HT1080 (cell line): ENCODE results near the gene P4HA2. TPM values are rescaled to one million over a fixed set of nuclear protein-coding genes. Genes with fewer than 3 reads are reported as not detected.

Experiments
- DNase-seq: peaks from one replicate; pipeline ENCODE4 v3.0.0-alpha.2; 2015; ENCODE audit warnings: low read depth
- total RNA-seq: library from RNA; depleted of rRNA; stranded (reverse); fragments of >200 nt; shearing (Covaris generic); gene quantifications from 2 replicates; pipeline ENCODE4 v1.2.3, GENCODE V29; 2014

Gene P4HA2
- total RNA-seq, 1 experiment from 2014 or later, result 19.6 TPM

DNA sequence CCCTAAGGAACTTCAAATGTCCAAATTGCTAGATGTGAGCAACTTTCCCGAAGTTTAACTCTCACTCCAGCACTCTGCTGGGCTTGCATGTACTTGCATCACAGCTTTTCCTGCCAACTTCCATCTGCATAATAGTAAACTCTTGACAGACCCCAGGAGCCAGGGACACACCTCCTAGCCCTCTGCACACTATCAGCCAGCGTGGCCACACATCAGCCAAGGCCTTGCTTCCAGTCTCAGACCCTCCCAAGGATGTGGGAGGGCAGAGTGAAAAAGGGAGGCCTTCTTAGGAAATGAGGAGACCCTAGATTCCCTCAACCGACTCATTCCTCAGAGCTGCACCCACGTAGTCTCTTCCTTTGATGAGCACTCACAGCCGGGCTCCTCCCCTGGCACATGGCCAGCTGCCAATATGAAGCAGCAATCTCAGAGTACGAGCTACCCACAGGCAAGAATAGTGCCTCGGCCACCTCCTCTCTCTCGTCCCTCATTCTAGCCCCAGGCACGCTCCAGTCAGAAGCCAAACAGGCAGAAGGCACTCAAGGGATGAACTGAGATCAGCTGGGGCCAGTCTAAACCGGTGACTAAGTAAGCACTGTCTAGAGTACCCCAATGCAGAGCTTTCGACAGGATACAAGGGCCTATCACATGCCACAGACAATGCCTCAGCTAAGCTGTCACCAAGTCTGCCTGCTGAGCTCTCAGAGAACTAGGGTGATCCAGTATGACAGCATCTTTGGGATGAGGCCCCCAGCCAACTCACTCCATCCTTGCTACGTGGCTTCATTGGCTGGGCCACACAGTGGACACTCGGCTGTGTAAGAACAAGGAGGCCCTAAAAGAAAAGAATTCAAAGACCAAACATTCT, 2.3 kb downstream of the P4HA2 start:
- peak; percentile 60 for DNase-seq

GRCh38 chr5:132224716-132225115, 2.9 kb downstream of the P4HA2 start:
- no peak for DNase-seq

DNA sequence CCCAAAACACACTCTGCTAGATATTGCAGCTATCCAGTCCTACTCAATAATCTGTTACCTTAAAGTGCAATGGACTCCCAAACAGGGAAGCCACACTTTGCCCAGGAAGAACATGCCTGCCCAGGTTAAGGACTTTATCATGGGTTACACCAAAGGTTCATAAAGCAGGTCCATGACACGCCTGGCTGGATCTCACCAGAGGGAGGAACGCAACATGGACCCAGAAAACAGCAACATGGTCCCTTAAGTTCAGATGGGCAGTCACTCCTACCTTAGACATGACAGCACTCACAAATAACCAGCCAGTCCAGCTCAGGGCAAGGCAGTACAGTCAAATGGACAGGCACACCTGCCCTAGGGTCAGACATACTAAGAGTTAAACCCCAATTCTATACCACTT, 3.8 kb downstream of the P4HA2 start:
- DNase-seq, result no peak

GRCh38 chr5:132222649-132223038, 5.0 kb downstream of the P4HA2 start:
- no peak for DNase-seq

DNA sequence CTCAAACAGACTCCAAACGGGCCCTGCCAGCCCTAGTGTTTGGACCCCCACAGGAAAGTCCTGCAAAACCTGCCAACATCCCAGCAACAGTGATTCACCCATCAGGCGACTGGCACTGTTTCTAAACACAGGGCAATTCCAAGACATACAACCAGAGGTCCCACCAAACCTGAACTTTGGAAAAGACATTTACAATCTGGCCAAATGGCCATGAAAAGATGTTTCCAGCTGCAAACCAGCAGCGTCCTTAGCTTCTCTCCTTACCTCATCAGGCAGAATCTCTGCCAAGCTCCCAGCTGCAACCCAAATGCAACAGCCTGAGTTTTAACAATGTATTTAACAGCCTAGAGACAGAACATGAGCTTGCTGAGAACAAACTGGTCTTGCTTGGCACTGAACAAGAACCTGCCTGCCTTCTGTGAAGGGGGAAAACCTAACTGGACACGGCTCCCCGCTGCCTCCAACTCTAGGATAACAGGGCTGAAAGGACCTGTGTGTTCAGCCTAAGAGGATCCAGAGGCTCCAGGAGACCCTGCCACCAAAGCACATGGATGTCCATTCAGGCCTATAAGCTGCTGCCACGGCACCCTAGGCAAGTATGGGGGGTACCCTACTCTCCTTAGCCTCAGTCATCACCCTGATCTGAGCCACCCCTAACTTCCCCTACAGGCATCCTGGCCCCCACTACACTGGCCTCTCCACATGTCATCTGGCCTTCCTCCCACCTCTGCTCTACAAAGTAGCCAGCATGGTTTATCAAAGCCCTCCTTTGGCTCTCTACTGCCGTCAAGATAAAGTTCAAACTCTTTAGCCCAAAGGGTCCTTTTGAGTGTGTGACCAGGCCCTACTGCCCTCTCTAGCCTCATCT, 5.6 kb downstream of the P4HA2 start:
- DNase-seq, result peak; percentile 36

DNA sequence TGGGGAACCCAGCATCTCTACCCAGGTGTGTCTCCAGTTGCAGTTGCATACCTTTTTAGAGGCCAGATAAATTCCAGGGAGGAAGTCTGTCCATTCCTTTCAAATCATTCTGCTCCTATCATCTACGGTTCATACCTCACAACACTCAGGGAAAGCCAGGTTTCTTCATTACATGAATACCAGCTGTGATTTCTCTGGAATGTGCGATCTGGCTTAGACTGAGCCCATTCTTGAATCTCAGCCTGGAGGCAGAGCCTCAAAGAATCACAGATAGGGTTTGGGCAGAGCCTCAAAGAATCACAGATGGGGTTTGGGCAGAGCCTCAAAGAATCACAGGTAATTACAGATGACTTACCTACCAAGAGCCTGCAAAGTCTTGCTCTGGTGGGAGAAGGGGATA, 7.2 kb downstream of the P4HA2 start:
- no peak for DNase-seq

DNA sequence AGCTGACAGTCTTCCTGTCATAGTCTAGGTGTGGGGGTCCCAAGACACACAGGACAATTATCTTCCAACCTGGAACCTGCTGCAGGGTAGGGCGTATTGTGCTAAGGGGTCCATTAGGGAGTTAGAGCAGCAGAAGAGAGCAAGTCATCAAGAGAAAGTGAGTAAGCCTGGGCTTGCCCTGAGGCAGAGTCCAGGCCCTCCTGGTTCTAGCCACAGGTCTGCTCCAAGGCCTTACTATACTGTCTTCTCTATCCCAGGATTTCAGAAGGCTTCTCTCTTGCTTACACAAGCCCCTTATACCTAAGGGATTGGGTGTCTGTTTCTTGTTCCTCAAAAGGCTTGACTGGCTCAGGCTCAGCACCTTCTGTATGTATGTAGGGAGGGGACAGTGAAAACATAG, 7.7 kb downstream of the P4HA2 start:
- DNase-seq, result no peak

- DNase-seq, result no peak
These were observed 8.2 kb downstream of the P4HA2 start for GRCh38 chr5:132219289-132219970.

GRCh38 chr5:132218321-132218720, 9.3 kb downstream of the P4HA2 start:
- no peak for DNase-seq

- DNase-seq, result peak; percentile 98
These were observed 12.3 kb downstream of the P4HA2 start for GRCh38 chr5:132215329-132215728.

- DNase-seq, result no peak
These were observed 13.2 kb downstream of the P4HA2 start for GRCh38 chr5:132214491-132214890.

DNA sequence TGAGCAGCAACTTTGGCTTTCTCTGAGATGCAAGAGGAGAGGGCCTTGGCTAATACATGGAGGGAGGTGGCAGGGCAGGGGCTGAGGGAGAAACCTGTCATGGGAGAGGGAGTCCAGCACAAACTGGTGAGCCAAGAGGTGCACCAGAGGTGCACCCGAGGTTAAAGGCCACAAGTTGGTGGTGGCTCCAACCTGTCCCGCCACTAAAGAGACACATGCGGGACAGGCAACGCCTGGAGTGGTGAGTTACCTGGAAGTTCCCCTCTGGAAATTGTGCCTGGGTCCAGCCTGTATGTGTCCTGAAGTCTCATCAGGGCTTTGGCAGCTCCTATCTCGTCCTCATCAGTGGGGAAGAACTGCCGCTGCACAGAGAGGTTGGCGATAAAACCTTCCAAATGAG, 14.0 kb downstream of the P4HA2 start:
- DNase-seq, result no peak

DNA sequence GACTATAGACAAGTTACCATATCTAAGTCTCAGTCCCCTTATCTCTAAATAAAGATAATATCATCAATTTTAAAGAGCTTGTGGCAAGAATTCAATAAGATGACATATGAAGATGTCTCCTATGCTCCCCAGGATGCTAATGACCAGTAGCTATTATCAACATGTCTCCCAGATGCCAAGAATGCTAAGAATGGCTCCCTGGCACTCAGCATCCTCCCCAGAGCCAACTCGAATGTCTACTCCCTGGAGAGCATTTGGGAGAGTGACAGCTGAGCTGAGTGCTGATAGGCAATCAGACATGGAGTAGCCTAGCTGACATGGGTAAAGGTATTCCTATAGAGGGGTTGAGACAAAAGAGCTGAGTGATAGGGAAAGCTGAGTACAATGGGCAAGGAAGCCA, 15.9 kb downstream of the P4HA2 start:
- DNase-seq, result no peak

DNA sequence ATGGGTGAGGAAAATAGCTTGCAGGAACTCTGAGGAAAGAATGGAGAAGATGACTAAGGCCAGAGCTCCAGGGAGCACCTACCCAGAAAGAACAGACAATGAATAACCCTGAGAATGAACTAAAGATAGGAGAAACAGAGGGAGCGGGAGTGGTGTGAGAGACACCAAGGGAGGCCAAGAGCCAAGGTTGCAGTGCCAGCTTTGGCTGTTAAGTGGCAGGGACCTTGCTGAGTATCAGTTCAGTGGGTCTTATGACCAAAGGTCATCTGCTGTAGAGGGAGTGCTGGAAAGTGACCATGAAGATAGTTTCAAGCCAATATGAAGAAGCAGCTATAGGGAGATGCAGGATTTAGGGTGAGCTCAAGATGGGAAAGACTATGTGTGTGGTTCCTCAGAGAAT, 16.7 kb downstream of the P4HA2 start:
- no peak for DNase-seq

- DNase-seq, result no peak
These were observed 17.6 kb downstream of the P4HA2 start for GRCh38 chr5:132209901-132210545.

GRCh38 chr5:132209131-132209530, 18.5 kb downstream of the P4HA2 start:
- DNase-seq, result peak; percentile 31

DNA sequence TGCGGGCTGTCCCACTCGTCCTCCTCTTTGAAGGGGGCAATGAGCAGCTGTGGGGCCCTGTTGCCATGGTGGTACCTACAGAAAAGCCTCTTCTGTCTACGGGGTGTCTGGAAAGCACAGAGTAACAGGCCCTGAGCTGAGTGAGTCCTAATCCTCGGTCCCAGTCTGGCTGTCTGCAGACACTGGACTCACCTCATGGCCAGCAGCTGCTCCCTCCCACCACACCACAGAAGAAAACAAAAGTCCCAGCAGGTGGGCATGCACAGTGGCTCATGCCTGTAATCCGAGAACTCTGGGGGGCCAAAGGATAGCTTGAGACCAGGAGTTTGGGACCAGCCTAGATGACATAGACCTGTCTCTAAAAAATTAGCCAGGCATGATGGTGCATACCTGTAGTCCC, 19.9 kb downstream of the P4HA2 start:
- no peak for DNase-seq

DNA sequence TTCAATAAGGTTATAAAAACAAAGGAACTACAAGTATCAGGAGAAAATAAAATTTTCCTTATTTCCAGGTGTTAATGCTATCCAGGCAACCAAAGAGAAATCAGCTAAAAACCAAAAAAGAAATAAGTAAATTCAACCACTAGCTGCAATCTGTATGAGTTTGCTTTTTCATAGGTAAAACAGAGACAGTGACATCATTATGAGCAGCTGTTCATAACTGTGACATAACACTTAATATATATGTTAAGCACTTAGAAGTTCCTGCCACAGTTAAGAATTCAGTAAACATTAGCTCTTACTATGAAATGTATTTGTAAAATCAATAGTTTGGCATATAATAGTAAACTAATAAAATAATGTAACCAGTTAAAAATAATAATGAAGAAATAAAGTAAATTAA, 20.9 kb downstream of the P4HA2 start:
- no peak for DNase-seq

DNA sequence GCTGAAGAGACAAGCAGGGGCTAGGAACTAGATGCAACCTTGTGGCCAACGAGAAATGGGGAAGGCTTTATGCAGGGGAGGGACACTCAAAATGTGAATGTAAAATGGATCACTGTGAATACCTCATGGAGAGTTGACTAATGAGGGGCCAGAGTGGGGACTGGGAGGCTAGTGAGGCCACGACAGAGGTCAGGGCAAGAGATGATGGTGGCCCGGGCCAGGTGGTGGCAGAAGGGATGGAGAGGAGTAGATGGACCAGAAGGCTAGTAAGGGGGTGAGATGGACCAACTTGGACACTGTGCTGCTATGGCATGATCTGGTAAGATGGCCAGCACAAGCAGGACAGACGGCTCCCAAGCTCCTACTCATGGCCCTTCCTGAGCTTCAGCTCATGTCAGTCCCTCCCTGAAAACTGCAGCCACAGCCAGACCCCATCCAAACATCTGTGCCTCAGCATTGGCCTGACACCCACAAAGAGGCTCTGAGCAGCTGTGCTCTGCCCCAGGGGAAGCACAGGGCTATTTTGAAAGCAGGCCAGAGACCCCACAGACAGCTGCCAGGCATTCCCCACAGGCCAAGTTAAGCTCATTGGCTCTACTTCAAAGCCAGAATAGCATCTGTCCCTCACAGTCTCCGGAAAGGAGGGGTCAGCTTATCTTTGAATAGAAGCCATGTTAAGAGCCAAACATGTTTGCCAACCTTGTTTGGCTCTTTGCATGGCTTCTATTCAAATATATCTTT, 22.1 kb downstream of the P4HA2 start:
- DNase-seq, result no peak

GRCh38 chr5:132204371-132205135, 23.1 kb downstream of the P4HA2 start:
- DNase-seq, result no peak
